Ecto neural progenitor cell (in vitro differentiated cells): ENCODE measurements around the gene GLRX5.

Experiments used
- DNase-seq: peaks from one replicate; pipeline ENCODE4 v3.0.0-alpha.2; 2018; ENCODE audit warnings: low spot score

Gene GLRX5

DNA sequence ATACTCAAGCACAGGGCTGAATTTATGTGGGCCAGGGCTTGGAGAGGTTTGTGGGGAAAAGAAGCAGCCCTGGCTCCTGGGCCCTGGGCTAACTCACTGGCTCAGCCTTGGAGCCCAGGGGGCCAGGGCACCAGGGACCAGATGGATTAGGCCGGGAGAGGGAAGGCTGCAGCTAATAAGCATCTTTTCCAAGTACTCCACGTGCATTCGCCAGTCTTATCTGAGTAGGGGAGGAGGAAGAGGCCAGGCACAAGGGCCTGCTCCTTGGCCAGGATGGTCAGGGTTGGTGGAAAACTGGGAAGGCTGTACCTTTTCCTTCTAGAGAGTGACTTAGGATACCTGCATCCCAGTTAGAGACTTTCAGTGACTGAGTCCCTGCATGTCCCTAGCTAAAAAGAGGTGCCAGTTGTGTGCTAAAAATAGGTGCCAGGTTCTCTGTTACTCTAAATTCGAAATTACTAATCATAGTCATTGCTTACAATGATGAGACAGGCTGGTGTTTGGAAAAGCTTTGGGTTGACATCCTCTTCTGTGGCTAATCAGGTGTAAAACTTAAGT lies 1.3 kb downstream of the GLRX5 start:
- no peak for DNase-seq

DNA sequence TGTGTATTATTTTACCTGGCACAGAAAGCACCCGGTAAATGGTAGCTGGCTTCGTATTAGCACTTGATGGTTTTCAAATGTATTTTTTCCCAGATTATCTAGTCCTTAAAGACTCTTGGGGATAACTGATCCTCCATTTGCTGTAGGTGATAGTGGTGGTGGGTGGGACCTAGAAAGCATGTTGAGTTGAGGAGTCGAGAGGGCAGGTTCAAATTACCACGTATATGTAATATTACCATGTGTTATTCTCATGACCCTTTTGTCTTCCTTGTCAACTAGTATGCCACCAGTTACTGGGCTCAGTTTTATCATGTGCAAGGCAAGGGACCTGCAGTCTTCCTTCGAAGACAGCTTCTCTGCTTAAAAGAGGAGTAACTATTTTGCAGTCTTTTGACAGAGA lies 1.8 kb downstream of the GLRX5 start:
- DNase-seq: no peak

DNA sequence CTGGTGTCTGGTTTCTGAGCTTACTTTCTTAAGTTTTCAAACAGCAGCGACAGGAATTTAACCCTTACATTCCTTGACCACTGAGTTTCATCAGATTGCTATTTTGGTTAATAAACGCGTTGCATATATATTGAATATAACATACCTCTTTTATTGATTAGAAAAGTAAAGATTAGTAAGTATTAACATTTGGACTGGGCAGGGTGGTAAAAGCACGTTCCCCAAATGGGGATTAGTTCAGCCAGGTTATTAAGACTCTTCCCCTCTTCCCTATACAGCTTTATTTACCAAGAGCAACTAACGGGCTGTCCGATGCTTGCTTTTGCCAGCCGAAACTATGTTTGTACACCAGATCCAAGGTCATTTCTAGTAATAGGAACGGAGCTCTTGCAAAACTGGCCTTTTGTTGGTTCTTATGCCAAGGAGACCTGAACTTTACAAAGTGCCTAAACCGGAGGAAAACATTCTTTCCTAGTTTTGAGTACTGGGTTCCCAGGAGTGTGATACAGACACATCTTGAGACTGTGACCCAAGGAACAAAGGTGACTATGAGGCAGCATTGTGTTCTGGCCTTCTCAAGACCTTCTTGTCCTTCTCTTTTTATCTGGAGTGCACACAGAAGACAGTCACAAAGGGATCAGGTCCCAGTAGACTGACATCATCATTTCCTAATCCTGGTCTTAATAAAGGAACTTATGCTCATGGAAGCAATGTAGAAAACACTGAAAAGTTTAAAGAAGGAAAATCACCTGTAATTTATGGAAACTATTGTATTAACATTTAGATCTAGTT lies 2.6 kb downstream of the GLRX5 start:
- DNase-seq: no peak

DNA sequence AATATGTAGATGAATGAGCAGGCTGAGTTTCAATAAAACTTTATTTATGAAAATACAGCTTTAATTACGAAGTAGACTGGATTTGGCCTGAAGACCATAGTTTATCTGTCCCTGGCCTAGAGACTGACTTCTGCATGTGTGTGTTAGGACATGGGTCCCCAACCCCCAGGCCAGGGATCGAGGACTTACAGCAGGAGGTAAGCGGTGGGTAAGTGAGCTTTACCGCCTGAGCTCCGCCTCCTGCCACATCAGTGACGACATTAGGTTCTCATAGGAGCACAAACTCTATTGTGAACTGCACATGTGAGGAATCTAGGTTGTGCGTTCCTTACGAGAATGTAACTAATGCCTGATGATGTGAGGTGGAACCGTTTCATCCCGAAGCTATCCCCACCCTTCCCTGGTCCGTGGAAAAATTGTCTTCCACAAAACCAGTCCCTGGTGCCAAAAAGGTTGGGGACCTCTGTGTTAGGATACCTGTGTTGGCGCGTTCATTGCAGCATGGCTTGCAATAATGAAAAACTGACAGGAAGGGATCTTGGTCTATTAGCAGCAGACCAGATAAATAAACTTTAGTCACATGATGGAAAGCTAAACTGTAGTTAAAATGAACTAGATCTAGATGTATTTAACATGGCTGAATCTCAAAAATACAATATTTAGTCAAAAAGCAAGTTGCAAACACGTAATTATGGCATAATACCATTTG lies 4.1 kb downstream of the GLRX5 start:
- no peak for DNase-seq

DNA sequence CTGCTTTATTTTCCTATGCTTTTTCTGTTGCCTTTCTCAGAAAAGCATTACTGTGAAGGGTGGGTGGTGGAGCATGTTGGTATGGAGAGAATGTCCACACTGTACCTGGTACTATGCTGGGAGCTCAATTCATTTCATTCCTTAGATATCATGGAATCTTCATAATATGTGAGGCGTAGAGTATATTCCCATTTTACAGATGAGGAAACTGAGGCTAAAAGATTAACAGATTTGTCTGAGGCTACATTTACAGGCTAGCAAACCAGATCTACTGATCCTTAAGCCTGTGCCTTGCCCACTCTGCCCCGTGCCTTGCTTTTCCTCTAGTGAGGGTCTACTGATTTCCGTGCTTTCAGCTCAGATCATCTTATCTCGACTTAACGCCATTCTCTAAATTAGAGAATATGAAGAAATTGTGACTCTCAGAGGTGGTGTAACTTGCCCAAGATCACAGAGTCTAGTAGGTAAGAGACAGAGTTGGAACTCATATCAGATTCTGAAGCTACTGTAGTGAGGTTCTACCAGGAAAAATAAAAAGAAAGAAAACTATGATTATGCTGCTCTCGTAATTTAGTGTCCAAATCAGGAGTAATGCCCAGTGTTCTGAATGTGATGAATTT lies 5.5 kb downstream of the GLRX5 start:
- DNase-seq: no peak

DNA sequence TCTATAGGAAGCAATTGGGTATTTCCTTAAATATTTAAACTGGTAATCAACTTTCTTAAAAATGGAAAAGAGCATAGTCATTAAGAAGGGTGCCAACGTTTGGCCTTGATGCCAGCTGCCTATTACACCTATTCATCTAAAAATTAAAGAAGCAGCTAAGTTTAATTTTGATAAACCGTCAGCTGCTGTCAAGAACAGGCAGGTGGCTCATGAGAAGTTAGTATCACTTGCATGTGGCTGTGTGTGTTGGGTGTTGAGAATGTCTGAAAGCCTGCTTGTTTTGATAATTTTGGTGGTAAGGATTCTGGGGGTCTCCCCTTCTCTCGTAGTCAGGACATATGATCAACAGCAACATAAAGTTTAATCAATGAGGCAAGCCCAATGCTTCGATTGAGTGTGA lies 6.5 kb downstream of the GLRX5 start:
- no peak for DNase-seq

DNA sequence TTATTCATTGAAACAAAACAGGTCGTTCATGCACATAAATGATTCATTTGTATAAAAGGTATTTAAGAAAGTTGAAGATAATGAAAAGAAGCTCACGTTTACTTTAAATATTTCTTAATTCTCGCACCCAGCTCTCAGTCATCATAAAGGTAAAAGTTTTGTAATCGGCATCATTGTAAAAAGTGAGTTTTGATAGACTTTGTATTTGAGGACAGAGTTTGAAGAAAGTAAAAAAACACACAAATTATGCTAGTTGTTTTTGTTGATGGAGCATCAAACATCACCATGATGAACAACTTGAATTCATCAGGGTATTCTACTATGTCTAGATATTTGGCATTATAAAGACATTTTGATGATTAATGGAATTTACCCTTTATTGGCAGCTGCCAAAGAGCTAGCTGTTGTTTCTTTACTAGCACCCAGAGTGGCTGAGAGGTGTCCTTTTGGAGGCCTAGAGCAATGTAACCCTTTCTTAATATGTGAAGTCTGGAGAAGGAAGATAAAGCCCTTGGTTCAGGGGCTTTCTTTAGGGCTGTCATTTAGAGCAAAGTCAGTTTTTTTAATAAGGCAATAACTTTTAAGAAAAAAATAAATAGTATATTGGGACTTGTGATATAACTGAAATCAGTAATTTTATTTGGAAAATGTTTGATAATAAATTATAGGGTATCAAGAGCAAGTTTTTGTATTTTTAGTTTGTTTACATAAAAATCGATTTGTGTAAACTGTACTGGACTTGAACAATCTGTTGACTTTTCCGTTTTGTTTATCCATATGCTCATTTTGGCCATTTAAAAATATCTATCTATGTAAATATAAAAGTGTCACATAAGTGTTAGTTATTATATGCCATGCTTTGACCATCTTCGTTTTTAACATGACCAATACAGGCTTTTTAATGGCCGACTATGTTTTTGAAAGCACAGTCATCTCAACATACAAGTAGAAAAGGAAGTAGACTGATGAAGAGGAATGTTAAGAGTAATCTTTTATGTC lies 7.4 kb downstream of the GLRX5 start:
- no peak for DNase-seq

DNA sequence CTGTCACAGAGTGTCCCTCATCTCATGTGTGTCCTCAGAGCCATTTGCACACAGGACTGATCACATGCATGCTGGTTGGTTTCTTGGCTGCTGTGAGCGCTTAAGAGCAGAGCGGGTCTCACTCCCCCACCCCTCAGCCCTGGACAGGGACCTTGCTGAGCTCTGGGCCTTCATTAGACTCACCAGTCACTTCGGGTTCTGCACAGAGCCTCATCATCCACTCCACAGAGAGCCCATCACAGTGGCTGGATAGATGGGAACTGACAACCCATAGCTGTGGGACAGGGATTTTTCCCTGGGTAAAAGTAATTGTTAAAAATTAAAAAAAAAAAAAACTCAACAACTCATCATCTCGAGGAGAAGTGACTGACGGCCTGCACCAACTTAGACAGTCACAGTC lies 8.2 kb downstream of the GLRX5 start:
- DNase-seq: no peak

DNA sequence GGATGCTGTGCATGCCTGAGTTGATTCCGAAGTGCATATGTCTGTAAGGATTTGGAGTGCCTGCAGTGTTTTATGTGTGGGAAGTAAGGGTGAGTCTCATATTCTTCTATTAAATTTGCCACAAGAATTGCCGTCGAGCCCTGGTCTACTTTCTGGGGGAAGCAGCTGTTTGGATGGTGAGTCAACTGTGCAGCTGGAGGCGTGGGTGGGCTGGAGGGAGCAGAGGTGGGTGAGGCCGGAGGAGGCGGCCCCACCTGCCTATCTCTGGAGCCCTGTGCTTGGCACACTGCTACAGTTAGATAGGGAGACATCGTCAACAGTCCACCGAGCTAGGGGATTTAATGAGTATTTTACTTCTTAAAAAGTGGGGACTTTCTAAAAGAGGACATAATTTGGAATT lies 9.7 kb downstream of the GLRX5 start:
- DNase-seq: no peak

DNA sequence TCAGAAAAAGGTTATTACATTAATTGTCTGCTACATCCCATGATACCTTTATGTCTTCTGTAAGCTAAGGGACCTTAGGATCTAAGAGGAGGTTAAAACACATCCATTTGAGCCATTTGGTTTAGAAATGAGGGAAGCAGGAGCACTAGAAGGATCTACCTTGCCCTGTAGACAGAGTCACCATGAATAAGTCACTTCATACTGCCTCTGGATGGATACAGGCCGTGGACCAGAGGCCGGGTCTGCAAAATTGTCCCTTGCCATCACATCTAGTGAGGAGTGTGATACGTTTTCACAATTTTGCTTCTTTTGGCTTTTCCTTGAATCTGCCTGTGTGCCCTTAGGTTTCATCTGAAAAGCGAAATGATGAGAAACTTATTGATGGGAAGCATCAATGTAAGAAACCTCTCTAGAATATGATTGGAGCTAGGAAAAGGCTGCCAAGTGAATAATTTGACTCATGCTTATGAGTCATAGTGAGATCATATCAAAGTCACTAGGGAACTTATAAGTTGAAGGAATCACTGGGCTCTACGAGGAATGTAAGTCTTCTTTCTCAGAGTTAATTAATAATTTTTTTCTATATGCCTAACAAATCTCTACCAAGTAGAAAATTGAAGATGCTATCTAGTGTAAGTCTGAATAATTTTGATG lies 10.8 kb downstream of the GLRX5 start:
- no peak for DNase-seq

DNA sequence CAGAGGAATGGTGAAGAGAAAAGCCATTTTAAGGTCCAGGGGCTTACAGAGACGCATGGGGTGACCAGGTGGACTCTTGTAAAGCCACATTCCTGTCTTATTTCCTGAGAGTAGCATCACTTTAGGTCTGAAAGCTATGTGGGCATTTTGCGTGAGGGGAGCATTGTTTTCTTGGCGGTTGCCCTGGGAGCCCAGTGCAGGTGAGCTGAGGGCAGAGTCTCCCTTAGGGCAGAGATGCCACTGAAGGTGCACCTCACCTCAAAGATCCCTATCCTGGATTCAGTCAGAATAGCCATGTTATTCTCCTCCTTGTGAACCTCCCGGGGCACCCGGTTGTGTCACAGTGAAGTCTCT lies 12.4 kb downstream of the GLRX5 start:
- no peak for DNase-seq

DNA sequence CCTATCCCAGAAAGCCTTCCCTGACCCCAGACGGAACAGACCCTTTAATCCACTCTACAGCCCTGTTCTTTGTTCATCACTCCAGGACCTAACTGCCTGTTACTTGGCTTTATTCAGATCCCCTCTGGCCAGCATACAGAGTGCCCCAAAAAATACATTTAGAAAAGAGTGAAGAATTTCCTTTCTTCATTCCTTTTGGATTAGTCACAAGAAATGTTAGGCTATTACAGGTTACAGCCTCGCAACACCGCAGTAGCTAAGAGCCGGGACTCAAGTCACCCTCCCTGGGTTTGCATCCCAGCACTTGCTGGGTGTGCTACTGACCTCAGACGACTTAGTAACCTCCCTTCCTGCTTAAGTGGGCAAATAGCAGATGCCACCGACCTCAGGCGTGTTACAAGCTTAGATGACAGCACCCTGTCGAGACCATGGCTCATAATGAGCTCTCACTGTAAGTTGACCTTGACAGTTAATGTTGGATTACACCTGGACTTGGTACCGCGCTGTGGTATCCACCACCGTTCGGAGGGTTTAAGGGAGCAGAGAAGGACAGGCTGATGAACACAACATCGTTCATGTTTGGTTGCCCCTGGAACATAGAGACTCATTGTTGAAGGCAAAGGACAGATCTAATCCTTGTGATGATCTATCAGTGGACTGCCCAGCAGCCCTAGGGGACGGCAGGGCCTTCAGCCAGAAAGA lies 12.9 kb downstream of the GLRX5 start:
- no peak for DNase-seq

DNA sequence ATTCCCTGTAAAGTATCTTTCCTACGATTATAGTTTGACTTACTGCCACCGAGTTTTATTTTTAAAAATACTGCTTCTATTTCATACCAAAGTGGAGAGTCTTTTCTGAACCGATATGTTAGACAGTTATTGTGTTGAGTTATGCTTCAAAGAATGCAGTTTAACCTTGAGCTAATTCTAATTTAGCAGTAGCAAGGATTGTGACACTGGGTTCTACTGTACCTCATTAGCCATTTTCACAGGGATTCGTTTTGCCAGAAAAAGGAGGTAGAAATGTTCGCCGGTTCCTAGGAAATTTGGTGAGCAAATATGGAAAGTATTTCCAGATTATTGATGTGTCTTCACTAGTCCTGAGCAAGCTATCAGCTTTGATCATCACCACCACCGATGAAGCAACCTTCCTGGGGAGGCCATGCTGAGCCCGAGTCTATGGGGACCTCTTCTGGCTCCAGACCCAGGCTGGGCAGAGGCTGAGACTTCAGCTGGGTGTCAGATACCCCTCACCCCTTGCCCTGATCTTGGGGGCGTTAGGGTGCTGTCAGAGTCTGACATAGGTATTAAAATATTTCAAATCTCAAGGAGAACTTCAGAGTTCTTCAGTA lies 13.6 kb downstream of the GLRX5 start:
- no peak for DNase-seq

DNA sequence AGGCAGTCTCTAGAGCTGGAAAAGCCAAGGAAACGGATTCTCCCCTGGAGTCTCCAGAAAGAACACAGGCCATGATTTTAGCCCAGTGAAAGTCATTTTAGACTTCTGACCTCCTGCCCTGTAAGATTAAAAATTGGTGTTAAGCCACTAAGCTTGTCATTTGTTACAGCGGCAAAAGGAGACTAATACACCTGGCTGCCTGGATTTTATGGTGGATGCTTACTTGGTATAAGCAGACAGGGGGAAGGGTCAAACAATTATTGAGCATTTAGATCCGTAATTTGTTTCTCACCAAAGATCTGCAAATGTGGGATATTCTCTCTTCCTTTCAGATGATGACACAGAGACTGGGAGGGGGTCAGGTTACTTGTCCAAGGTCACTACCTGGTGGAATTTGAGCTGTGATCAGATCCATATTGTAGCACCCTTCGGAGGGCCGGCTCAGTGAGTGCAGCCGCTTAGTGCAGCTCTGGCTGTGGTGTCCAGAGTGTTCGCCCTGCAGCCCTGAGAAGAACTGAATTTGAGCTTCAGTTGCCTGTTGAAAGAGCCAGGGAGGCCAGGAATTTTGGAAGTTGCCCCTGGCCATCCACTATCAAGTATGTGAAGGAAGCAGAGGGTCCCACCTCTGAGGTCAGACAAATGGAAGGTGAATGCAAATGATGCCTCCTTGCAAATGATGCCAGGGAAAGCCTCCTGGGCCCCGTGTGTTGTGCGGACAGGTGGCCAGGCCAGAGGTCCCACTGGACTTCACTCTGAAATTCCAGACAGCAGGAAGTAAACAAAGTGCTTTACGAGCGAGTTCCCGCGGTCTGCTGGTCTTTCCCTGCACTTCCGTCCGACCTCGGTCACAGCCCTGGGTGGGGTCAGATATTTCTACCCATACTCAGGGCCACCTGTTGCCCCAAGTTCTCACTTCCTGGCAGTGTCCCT lies 15.1 kb downstream of the GLRX5 start:
- DNase-seq: no peak

DNA sequence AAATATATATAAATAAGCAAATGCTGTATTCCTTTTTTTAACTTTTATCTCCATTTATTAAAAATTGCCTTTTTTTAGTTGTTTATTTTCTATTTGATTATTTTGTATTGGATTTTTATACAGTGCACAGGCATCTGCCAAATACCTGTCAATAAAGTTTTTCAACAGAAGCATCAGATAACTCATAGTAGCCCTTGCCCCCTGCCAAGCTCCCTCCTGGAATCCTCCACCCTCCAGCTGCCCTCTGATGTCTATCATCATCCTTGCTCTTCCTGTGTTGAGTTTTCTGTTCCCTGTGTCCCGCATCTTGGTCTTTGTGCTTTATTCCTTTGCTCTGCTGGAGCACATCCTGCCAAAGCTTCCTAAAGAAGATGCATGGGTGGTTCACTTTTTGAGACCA lies 16.6 kb downstream of the GLRX5 start:
- DNase-seq: no peak

DNA sequence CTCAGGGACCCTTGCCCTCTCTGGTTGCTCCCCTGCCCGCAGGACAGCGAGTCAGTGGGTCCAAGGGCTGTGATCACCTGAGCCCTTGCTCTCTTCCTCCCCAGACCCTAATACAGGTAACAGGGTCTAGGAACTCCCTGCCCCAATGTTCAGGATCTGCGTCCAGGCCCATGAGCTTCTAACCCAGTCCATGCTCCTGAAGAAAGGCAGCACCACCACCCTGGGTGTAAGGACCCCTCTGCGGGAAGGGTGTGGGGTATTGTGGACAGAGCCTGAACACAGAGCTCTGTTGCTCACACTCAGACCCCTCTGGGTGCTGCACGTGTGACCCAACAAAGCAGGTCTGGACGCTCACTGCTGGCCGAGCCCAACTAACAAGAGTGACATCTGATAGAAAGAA lies 18.3 kb downstream of the GLRX5 start:
- DNase-seq: no peak

DNA sequence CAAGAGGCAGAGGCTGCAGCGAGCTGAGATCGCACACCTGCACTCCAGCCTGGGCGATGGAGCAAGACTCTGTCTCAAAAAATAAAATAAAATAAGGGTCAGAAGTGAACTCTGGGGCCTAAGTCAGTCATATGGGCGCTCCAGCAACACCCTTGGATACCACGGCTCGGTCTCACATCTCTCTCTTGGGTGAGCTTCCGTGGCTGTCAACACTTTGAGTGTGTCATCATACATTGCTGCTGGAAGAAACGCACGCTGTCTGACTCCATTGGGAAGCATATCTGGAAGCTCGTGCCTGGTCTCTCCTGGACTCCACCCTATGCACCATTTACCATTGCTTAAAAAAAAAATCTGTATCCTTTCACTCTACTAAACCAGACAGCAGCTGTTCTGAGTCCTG lies 20.2 kb downstream of the GLRX5 start:
- no peak for DNase-seq

DNA sequence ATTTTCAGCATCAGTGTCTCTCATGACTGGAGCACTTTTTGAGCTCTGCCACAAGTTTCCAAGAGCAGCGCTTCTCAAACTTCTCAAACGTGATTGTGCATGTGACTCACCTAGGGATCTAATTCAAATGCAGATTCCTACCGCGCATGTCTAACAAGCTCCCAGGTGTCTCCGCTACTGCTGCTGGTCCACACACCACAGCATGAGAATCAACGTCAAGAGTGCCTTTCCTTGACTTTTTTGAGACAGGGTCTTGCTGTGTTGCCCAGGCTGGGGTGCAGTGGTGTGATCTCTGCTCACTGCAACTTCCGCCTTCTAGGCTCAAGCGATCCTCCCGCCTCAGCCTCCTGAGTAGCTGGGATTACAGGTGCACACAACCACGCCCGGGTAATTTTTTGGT lies 22.4 kb downstream of the GLRX5 start:
- DNase-seq: no peak

DNA sequence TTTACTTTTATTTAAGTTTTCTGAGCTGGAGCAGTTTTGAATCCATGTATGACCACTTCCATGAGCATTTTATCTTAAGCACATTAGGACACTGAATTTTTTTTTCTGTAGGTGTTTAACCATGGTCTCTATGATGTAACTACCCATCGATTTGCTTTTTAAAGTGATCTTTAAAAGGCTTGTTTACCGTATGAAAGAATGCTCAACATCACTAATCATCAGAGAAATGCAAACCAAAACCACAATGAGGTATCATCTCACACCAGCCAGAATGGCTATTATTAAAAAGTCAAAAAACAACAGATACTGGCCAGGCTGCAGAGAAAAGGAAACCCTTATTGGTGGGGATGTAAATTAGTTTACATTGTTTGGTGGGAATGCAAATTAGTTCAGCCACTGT lies 23.0 kb downstream of the GLRX5 start:
- no peak for DNase-seq
